PC-9 (cell line): ENCODE measurements around the gene NEIL1. TPM values are rescaled to one million over a fixed set of nuclear protein-coding genes. Genes with fewer than 3 reads are reported as not detected.

ENCODE experiments used
- BruUV-seq: library from RNA; stranded (reverse); fragments of 400-500 nt; replicated peaks from 2 replicates; lab custom pipeline; 2021; lab: Mats Ljungman, UMichigan
- CTCF ChIA-PET: fragments of 300-600 bp; sonication (Branson Sonifier 250); formaldehyde crosslinking; loops from one replicate; lab custom pipeline; 2022; ENCODE audit warnings: antibody characterized with exemption; lab: Charles Lee
- POLR2A ChIA-PET: fragments of 300-600 bp; sonication (Branson Sonifier 250); formaldehyde crosslinking; loops from one replicate; lab custom pipeline; 2022; ENCODE audit warnings: antibody characterized with exemption; ENCODE audit not compliant: unreplicated experiment; lab: Charles Lee
- DNase-seq, 2 experiments: peaks; one replicate each; pipeline versions ENCODE4 v3.0.0 to v3.0.0-alpha.2; 2015 to 2022; ENCODE audit warnings: mixed read lengths in 1 of 2
- H2AFZ ChIP-seq: fragments of 200-600 bp; sonication (generic); 2 replicates; pipeline ENCODE4 v1.8.1; 2017; ENCODE audit warnings: antibody characterized with exemption
- H3F3A ChIP-seq: fragments of 200-600 bp; sonication (generic); 2 replicates; pipeline ENCODE4 v1.8.1; 2017; ENCODE audit warnings: antibody characterized with exemption, mild to moderate bottlenecking, low read depth; ENCODE audit not compliant: insufficient read depth
- H3K27ac ChIP-seq: fragments of 200-600 bp; sonication (generic); 2 replicates; pipeline ENCODE4 v1.6.1; 2016; ENCODE audit warnings: mixed run types
- H3K27me3 ChIP-seq: fragments of 200-600 bp; sonication (generic); 2 replicates; pipeline ENCODE4 v1.6.1; 2016; ENCODE audit warnings: low read depth, mixed run types; ENCODE audit not compliant: insufficient read depth
- H3K36me3 ChIP-seq: fragments of 200-600 bp; sonication (generic); 2 replicates; pipeline ENCODE4 v1.6.1; 2016; ENCODE audit warnings: low read depth, mixed run types
- H3K4me1 ChIP-seq: fragments of 200-600 bp; sonication (generic); replicated peaks from 2 replicates; pipeline ENCODE4 v1.6.1; 2016; ENCODE audit warnings: mixed run types; ENCODE audit not compliant: insufficient read depth
- H3K4me2 ChIP-seq: fragments of 200-600 bp; sonication (generic); 2 replicates; pipeline ENCODE4 v1.6.1; 2017; ENCODE audit warnings: mixed run types
- H3K4me3 ChIP-seq: fragments of 200-600 bp; sonication (generic); 2 replicates; pipeline ENCODE4 v1.6.1; 2016; ENCODE audit warnings: mixed run types
- H3K79me2 ChIP-seq: fragments of 200-600 bp; sonication (generic); 2 replicates; pipeline ENCODE4 v1.6.1; 2017; ENCODE audit warnings: low read depth, mixed run types
- H3K9me2 ChIP-seq: fragments of 200-600 bp; sonication (generic); 2 replicates; pipeline ENCODE4 v1.8.1; 2017; ENCODE audit warnings: mild to moderate bottlenecking; ENCODE audit not compliant: insufficient read depth
- H3K9me3 ChIP-seq: fragments of 200-600 bp; sonication (generic); 2 replicates; pipeline ENCODE4 v1.8.1; 2016; ENCODE audit warnings: low read depth; ENCODE audit not compliant: insufficient read depth
- H4K20me1 ChIP-seq: fragments of 200-600 bp; sonication (generic); 2 replicates; pipeline ENCODE4 v1.8.1; 2017; ENCODE audit not compliant: insufficient read depth
- EZH2 ChIP-seq: fragments of 200-600 bp; sonication (generic); IDR thresholded peaks from 2 replicates; pipeline ENCODE4 v1.8.0; 2017; ENCODE audit warnings: antibody characterized with exemption, low read depth
- intact Hi-C: fragments of 100-400 bp; cut with micrococcal nuclease; formaldehyde crosslinking; loops from one replicate; pipeline ENCODE4 v1.10.0; 2022; ENCODE audit not compliant: unreplicated experiment
- microRNA-seq: library from miRNA; unstranded; fragments of <30 nt; microRNA quantifications from one replicate; pipeline ENCODE4 v1.2.0, GENCODE V29; 2021; ENCODE audit warnings: borderline number of aligned reads, borderline replicate concordance
- total RNA-seq: library from RNA; stranded (reverse); gene quantifications from 2 replicates; pipeline ENCODE4 v1.2.3, GENCODE V29; 2021
- TF ChIP-seq, protein P1 (sequence below): fragments of 200-600 bp; sonication (generic); conservative IDR thresholded peaks from 2 replicates; pipeline ENCODE4 v1.6.1; 2017; ENCODE audit warnings: mixed run types, antibody characterized with exemption, mild to moderate bottlenecking, moderate library complexity

The NEIL1 gene
- total RNA-seq, 1 experiment from 2014 or later: 21.3 TPM

DNA sequence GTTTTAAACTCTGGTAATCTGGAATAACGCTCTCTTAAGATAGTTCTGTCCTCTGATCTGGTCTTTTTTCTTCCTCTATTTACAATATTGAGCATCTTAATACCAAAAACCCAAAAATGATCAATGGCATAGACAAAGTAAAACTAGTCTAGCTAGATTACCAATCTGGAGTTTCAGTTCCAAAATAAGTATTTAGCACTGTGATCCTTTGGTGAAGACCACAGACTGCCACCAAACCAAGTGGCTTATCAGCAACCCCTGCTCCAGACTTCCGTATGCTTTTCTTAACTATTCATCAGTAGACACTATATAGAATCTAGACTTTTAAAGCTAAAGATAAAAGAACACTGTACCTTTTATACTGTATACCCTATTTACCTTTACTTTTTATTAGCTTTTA, 57.1 kb downstream of the NEIL1 start:
- Histone ChIP-seq H2AFZ (no peak overlapping the region), H3K27ac (no peak overlapping the region), H3K27me3 (no peaks in the 10 kb centered on the region), H3K4me2 (no peak overlapping the region), H3K9me3 (no peaks in the 10 kb centered on the region), H3K36me3 (peaks cover 25% of the 10 kb centered on the region), H3K4me1 (no peaks in the 10 kb centered on the region), H3K79me2 (no peaks in the 10 kb centered on the region), H3K4me3 (no peak overlapping the region), H3K9me2 (no peaks in the 10 kb centered on the region), H4K20me1 (peaks cover 14% of the 10 kb centered on the region), H3F3A (peaks cover 11% of the 10 kb centered on the region)
- POLR2A ChIA-PET: no interaction called here
- CTCF ChIA-PET: no interaction called here
- no TSS peak for BruUV-seq
- no peak for TF ChIP-seq EZH2
- TF ChIP-seq, protein P1, sequence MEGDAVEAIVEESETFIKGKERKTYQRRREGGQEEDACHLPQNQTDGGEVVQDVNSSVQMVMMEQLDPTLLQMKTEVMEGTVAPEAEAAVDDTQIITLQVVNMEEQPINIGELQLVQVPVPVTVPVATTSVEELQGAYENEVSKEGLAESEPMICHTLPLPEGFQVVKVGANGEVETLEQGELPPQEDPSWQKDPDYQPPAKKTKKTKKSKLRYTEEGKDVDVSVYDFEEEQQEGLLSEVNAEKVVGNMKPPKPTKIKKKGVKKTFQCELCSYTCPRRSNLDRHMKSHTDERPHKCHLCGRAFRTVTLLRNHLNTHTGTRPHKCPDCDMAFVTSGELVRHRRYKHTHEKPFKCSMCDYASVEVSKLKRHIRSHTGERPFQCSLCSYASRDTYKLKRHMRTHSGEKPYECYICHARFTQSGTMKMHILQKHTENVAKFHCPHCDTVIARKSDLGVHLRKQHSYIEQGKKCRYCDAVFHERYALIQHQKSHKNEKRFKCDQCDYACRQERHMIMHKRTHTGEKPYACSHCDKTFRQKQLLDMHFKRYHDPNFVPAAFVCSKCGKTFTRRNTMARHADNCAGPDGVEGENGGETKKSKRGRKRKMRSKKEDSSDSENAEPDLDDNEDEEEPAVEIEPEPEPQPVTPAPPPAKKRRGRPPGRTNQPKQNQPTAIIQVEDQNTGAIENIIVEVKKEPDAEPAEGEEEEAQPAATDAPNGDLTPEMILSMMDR: no peak
- intact Hi-C loops: no loop called here
- DNase-seq: no peak

Small RNA genes within 50 kb of the gene (microRNA-seq; reads per million reads assigned to microRNA genes)
- not detected for gene MIR631

Other genes starting within 250 kb of the NEIL1 start
- 40.8 and 41.3 TPM in 2 replicates for gene C15orf39, start 145.2 kb upstream of the NEIL1 start, total RNA-seq
- gene GOLGA6C, start 88.7 kb upstream of the NEIL1 start, total RNA-seq: not detected in 2 replicates
- gene GOLGA6D, start 64.2 kb upstream of the NEIL1 start, total RNA-seq: not detected in 2 replicates
- 132 and 156 TPM in 2 replicates for gene COMMD4, start 11.0 kb upstream of the NEIL1 start, total RNA-seq
- gene MAN2C1, start 21.6 kb downstream of the NEIL1 start, total RNA-seq: 94.3 and 143 TPM in 2 replicates
- gene SIN3A, start 104.7 kb downstream of the NEIL1 start, total RNA-seq: 87.0 and 91.8 TPM in 2 replicates
- 22.4 and 24.1 TPM in 2 replicates for gene PTPN9, start 232.3 kb downstream of the NEIL1 start, total RNA-seq